Cardiac muscle cell (in vitro differentiated cells and primary cell): ENCODE measurements around the gene PEMT. TPM values are rescaled to one million over a fixed set of nuclear protein-coding genes. Genes with fewer than 3 reads are reported as not detected.
A peak's percentile ranks its signal among the peaks of the same experiment; 100 is the strongest.

Source experiments
- DNase-seq, 2 donors: peaks; one replicate each; pipeline versions ENCODE4 v3.0.0 to v3.0.0-alpha.2; 2010 to 2017; ENCODE audit warnings: low read depth in 1 of 2, low spot score in 1 of 2
- H3K27ac ChIP-seq: fragments of 200-600 bp; sonication (generic); 2 replicates; pipeline ENCODE4 v1.5.1; 2016
- H3K27me3 ChIP-seq: fragments of 200-600 bp; sonication (generic); 2 replicates; pipeline ENCODE4 v1.6.0; 2016; ENCODE audit warnings: control low read depth
- H3K36me3 ChIP-seq: fragments of 200-600 bp; sonication (generic); 2 replicates; pipeline ENCODE4 v1.5.1; 2016; ENCODE audit warnings: control low read depth
- H3K4me1 ChIP-seq: fragments of 200-600 bp; sonication (generic); 2 replicates; pipeline ENCODE4 v1.8.1; 2017; ENCODE audit warnings: low read depth, mild to moderate bottlenecking, mixed run types
- H3K4me3 ChIP-seq: fragments of 200-600 bp; sonication (generic); 2 replicates; pipeline ENCODE4 v1.5.1; 2016; ENCODE audit warnings: mild to moderate bottlenecking
- H3K9me3 ChIP-seq: fragments of 200-600 bp; sonication (generic); 2 replicates; pipeline ENCODE4 v1.5.1; 2017; ENCODE audit warnings: low read depth, mild to moderate bottlenecking, control low read depth
- polyA plus RNA-seq: library from polyadenylated mRNA; unstranded; fragments of >200 nt; fragmentation: Nextera tagmentation; extraction: Ambion mirVana; gene quantifications from 2 replicates; pipeline ENCODE4 v1.2.1, GENCODE V29; 2016
- total RNA-seq: library from RNA; depleted of rRNA; stranded (reverse); fragments of >200 nt; gene quantifications from 2 replicates; pipeline ENCODE4 v1.2.3, GENCODE V29; 2016
- TF ChIP-seq, protein P1 (sequence below): IDR thresholded peaks from 2 replicates; pipeline ENCODE4 v1.5.1; 2012; ENCODE audit warnings: low read depth, mild to moderate bottlenecking, low read length

The PEMT gene
- total and polyA plus RNA-seq, 2 experiments from 2014 or later: 126 to 135 TPM

DNA sequence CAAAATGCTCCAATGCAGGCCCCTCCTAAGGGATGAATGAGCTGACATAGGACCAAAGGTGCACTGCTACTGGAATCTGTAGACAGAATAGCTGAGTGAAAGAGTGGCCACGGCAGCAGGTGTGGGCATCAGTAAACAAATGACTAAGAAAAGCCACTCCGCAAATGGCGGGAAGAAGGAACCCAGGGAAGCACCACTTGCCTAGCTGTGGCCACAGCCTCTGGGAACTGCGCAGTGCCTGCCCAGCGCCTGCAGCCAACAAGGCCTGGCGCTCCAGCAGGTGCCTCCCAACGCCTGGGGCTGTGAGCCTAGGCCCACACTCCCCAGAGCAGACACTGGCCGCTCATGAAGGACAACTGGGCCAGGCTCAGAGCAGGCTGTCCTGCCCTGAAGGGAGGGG lies 11.8 kb downstream of the PEMT start:
- Histone ChIP-seq H3K4me3 (no peak overlapping the region), H3K27me3 (no peaks in the 10 kb centered on the region), H3K9me3 (no peaks in the 10 kb centered on the region), H3K36me3 (no peaks in the 10 kb centered on the region), H3K4me1 (peaks cover 51% of the 10 kb centered on the region), H3K27ac (peak overlapping the region; percentile 96)
- DNase-seq: no peak
- TF ChIP-seq, protein P1, sequence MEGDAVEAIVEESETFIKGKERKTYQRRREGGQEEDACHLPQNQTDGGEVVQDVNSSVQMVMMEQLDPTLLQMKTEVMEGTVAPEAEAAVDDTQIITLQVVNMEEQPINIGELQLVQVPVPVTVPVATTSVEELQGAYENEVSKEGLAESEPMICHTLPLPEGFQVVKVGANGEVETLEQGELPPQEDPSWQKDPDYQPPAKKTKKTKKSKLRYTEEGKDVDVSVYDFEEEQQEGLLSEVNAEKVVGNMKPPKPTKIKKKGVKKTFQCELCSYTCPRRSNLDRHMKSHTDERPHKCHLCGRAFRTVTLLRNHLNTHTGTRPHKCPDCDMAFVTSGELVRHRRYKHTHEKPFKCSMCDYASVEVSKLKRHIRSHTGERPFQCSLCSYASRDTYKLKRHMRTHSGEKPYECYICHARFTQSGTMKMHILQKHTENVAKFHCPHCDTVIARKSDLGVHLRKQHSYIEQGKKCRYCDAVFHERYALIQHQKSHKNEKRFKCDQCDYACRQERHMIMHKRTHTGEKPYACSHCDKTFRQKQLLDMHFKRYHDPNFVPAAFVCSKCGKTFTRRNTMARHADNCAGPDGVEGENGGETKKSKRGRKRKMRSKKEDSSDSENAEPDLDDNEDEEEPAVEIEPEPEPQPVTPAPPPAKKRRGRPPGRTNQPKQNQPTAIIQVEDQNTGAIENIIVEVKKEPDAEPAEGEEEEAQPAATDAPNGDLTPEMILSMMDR: no peak

GRCh38 chr17:17577373-17577772 lies 14.1 kb downstream of the PEMT start:
- Histone ChIP-seq H3K4me3 (no peak overlapping the region), H3K27ac (peak overlapping the region; percentile 66), H3K27me3 (no peaks in the 10 kb centered on the region), H3K36me3 (no peaks in the 10 kb centered on the region), H3K4me1 (peaks cover 33% of the 10 kb centered on the region), H3K9me3 (no peaks in the 10 kb centered on the region)
- DNase-seq: no peak
- TF ChIP-seq, protein P1: no peak

- peak in 1 of 2 donors; percentile 58 for DNase-seq
- H3K9me3 ChIP-seq: no peaks in the 10 kb centered on the region
- TF ChIP-seq, protein P1: no peak
- no peaks in the 10 kb centered on the region for H3K36me3 ChIP-seq
- peaks cover 27% of the 10 kb centered on the region for H3K4me1 ChIP-seq
- no peaks in the 10 kb centered on the region for H3K27me3 ChIP-seq
- H3K4me3 ChIP-seq: no peak overlapping the region
- peak overlapping the region; percentile 66 for H3K27ac ChIP-seq
These were observed 14.7 kb downstream of the PEMT start for GRCh38 chr17:17576772-17577234.

DNA sequence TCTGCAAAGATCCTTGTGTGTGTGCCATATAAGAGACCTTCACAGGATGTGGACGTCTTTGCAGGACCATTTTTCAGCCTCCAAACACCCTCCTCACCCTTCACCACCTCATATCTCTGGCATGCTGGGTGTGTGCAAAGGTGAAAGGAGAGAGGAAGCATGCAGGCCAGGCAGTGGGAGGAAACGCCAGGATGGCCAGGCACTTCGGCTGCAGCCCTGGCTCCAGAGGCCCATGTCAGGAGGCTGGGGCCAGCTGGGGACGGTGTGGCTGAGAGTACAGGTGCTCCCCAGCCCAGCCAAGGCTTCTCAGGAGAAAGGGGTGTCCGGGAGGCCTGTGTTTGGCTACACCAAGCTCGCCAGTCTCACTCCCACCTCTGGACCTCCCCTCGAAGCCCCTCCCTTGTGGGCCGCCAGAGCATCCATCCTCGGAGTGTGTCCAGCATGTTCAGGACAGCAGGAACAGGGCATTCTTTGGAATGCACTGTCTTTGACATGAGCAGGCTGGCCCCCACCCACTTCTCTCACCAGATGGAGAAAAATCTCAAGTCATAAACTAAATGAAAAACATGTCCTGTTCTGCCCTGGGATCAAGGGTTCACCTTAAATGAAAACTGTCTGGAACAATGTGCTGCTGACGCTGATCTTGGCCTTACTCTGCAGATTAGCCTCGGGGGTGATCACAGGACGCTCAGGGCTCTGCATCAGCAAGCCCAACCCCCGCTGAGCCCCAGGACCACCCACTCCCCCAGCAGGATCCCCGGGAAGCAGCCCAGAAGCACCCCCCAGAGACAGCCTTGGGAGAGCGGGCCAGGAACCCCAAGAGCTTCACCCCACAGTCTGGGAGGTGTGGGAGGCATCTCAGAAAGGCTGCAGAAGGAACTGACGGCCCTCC lies 15.9 kb downstream of the PEMT start:
- H3K36me3 ChIP-seq: no peaks in the 10 kb centered on the region
- H3K4me1 ChIP-seq: peaks cover 23% of the 10 kb centered on the region
- DNase-seq: no peak
- TF ChIP-seq, protein P1: no peak
- H3K27ac ChIP-seq: peak overlapping the region; percentile 66
- no peak overlapping the region for H3K4me3 ChIP-seq
- no peaks in the 10 kb centered on the region for H3K27me3 ChIP-seq
- H3K9me3 ChIP-seq: no peaks in the 10 kb centered on the region

GRCh38 chr17:17573912-17574311 lies 17.6 kb downstream of the PEMT start:
- H3K36me3 ChIP-seq: no peaks in the 10 kb centered on the region
- no peak overlapping the region for H3K4me3 ChIP-seq
- peaks cover 19% of the 10 kb centered on the region for H3K4me1 ChIP-seq
- no peaks in the 10 kb centered on the region for H3K9me3 ChIP-seq
- DNase-seq: no peak
- TF ChIP-seq, protein P1: no peak
- no peak overlapping the region for H3K27ac ChIP-seq
- H3K27me3 ChIP-seq: no peaks in the 10 kb centered on the region
